Pancreas (tissue), 10 donors: ENCODE results near the gene EXTL2. TPM values are rescaled to one million over a fixed set of nuclear protein-coding genes. Genes with fewer than 3 reads are reported as not detected.
A peak's percentile ranks its signal among the peaks of the same experiment; 100 is the strongest.

ENCODE experiments used
- ATAC-seq, 4 donors: fragments of 200-7000 bp; cut with Tn5 transposase; one replicate each; pipeline versions ENCODE4 v1.8.0 to v1.9.1; 2020; ENCODE audit warnings: mild to moderate bottlenecking in 4 of 4, moderate library complexity in 4 of 4
- DNase-seq, 6 donors: peaks; one replicate each; pipeline ENCODE4 v3.0.0-alpha.2; 2020
- FAIRE-seq: peaks from 2 replicates; lab custom pipeline; 2012; peaks lifted over from hg19 to GRCh38; lab: Jason Lieb, UNC
- H3K27ac ChIP-seq, 4 donors: fragments of 200-600 bp; sonication (generic); 1 replicate in 3 of 4; 2 replicates in 1 of 4; pipeline versions ENCODE4 v1.5.0 to v1.8.0; 2020
- H3K27me3 ChIP-seq, 4 donors: fragments of 200-600 bp; one replicate each; pipeline ENCODE4 v1.8.0; 2021
- H3K36me3 ChIP-seq, 3 donors: fragments of 200-600 bp; sonication (generic) in 1 of 3; one replicate each; pipeline versions ENCODE4 v1.5.0 to v1.8.0; 2020 to 2021
- H3K4me1 ChIP-seq, 3 donors: fragments of 200-600 bp; one replicate each; pipeline ENCODE4 v1.8.0; 2021
- H3K4me3 ChIP-seq, 4 donors: fragments of 200-600 bp; sonication (generic) in 2 of 4; one replicate each; pipeline versions ENCODE4 v1.5.0 to v1.8.0; 2020 to 2021
- H3K9me3 ChIP-seq, 4 donors: fragments of 200-600 bp; one replicate each; pipeline ENCODE4 v1.8.0; 2021
- CTCF ChIP-seq, 4 donors: fragments of 200-600 bp; sonication (generic) in 3 of 4; IDR thresholded peaks; one replicate each; pipeline versions ENCODE4 v1.5.0 to v1.8.0; 2021; ENCODE audit warnings: antibody characterized with exemption in 4 of 4
- WGBS, 2 donors: extraction: QIAGEN DNeasy Blood & Tissue Kit; methylation state at CpG; one replicate each; pipeline ENCODE4 v1.1.7; 2013; 5-methylcytosine and 5-hydroxymethylcytosine counted together
- intact Hi-C, 3 donors: fragments of 100-400 bp; cut with DNase I; formaldehyde crosslinking; loops; one replicate each; pipeline versions ENCODE4 v1.11.1 to v1.14.2; 2022
- polyA plus RNA-seq, 2 donors: library from polyadenylated mRNA; stranded (reverse); fragments of 200-250 nt; gene quantifications; one replicate each; pipeline ENCODE4 v1.2.3, GENCODE V29; 2013
- total RNA-seq, 6 donors: library from RNA; stranded (reverse); fragmentation: NEBNext Ultra II Directional in 4 of 6; extraction: Animal tissue kit (Norgen Biotek cat#: 25700) in 4 of 6; gene quantifications; one replicate each; pipeline versions ENCODE4 v1.2.1 to v1.2.4, GENCODE V29; 2021 to 2023
- donor health status: healthy with polysubstance abuse.
- donor health status: DM: no; HTN: no; CAD: no; lungs with moderate emphysema.
- donor health status: DM: no; HTN: no; CAD: no.
- donor health status: control.
- donor health status: control.
- donor health status: Bipolar disorder and iron deficiency.
- donor health status: DM: yes; HTN: yes; CAD: no.
- donor health status: DM: no; HTN: no; CAD: no.
- donor health status: DM: no; HTN: no; CAD: no.
- donor health status: DM: yes; HTN: yes; CAD: no.

EXTL2 gene
- total and polyA plus RNA-seq, 8 donors: 3.6 to 8.8 (median 6.2) TPM

DNA sequence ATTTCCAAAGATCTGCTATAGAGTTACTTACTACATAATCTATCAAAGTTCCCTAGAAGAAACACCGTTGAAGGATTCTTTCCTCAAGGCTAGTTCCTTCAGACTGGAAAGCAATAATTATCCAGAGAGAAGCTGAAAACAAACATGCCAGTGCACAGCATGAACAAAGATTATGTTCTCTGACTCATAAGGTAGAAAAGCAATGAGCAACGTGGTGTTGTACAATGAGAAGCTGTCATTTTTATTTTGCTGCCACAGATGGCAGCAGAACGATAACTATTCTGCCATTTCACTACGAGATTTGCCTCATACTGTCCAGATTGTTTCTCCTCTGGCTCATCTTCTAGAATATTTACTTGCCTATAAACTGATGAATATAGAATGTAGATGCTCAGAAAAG lies 10.7 kb downstream of the EXTL2 start:
- no peak for TF ChIP-seq CTCF (IDR thresholded peaks at IDR 0.05)
- WGBS, 2 donors: 31 to 35% methylated on average over 4 of the region's 4 CpGs
- no peaks in the 10 kb centered on the region for H3K9me3 ChIP-seq
- FAIRE-seq (no peak), ATAC-seq (peak; percentile 52 to 84 (median 76)), DNase-seq (no peak)
- intact Hi-C loops: no loop called here
- no peak overlapping the region for H3K27ac ChIP-seq
- H3K4me1 ChIP-seq: no peaks in the 10 kb centered on the region
- H3K27me3 ChIP-seq: no peaks in the 10 kb centered on the region
- no peak overlapping the region for H3K4me3 ChIP-seq
- no peaks in the 10 kb centered on the region for H3K36me3 ChIP-seq

DNA sequence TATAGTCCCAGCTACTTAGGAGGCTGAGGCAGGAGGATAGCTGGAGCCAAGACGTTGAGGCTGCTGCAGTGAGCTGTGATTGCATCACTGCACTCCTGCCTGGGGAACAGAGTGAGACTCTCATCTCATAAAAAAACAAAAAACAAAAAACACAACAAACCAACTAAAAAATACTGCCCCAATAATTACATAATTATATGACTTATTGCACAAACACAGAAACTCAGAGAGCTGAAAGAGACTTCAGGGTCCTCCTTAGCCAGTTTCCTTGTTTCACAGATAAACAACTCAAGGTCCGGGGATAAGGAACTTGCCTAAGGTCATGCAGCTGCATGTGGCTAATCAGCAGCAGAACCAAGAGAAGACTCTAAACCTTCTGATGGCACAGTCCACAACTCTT lies 11.9 kb downstream of the EXTL2 start:
- no peaks in the 10 kb centered on the region for H3K9me3 ChIP-seq
- FAIRE-seq: no peak
- peak in 3 of 4 donors; percentile 29 to 69 (median 53) for ATAC-seq
- no peaks in the 10 kb centered on the region for H3K36me3 ChIP-seq
- no peak overlapping the region for H3K27ac ChIP-seq
- no peak for TF ChIP-seq CTCF (IDR thresholded peaks at IDR 0.05)
- WGBS, 2 donors: 40 to 49% methylated on average over 2 of the region's 2 CpGs
- DNase-seq: no peak
- no peaks in the 10 kb centered on the region for H3K4me1 ChIP-seq
- no peak overlapping the region for H3K4me3 ChIP-seq
- no peaks in the 10 kb centered on the region for H3K27me3 ChIP-seq
- intact Hi-C loops: no loop called here

DNA sequence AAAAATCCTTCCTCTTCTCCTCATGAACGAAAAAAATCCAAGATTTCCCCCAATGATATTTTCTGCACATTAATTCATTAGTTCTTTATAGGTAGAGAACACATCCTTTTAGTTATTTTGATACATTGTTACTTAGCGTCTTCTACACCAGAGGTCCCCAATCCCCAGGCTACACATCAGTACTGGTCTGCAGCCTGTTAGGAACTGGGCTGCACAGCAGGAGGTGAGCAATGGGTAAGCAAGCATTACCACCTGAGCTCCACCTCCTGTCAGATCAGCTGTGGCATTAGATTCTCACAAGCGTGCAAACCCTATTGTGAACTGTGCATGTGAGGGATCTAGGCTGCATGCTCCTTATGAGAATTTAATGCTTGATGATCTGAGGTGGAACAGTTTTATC lies 13.0 kb downstream of the EXTL2 start:
- H3K36me3 ChIP-seq: no peaks in the 10 kb centered on the region
- FAIRE-seq: no peak
- ATAC-seq: no peak
- no peaks in the 10 kb centered on the region for H3K4me1 ChIP-seq
- H3K9me3 ChIP-seq: no peaks in the 10 kb centered on the region
- no peak for TF ChIP-seq CTCF (IDR thresholded peaks at IDR 0.05)
- H3K4me3 ChIP-seq: no peak overlapping the region
- DNase-seq: no peak
- intact Hi-C loops: no loop called here
- no peaks in the 10 kb centered on the region for H3K27me3 ChIP-seq
- WGBS, 2 donors: 82 to 85% methylated on average over 3 of the region's 3 CpGs
- H3K27ac ChIP-seq: no peak overlapping the region

GRCh38 chr1:100879422-100879821 lies 15.2 kb downstream of the EXTL2 start:
- Histone ChIP-seq H3K4me3 (no peak overlapping the region), H3K27ac (no peak overlapping the region), H3K4me1 (no peaks in the 10 kb centered on the region), H3K9me3 (no peaks in the 10 kb centered on the region), H3K36me3 (no peaks in the 10 kb centered on the region), H3K27me3 (no peaks in the 10 kb centered on the region)
- FAIRE-seq (no peak), ATAC-seq (no peak), DNase-seq (no peak)
- intact Hi-C loops: no loop called here
- TF ChIP-seq CTCF (IDR thresholded peaks at IDR 0.05): no peak

- no peaks in the 10 kb centered on the region for H3K9me3 ChIP-seq
- no peak overlapping the region for H3K27ac ChIP-seq
- H3K4me1 ChIP-seq: no peaks in the 10 kb centered on the region
- no peaks in the 10 kb centered on the region for H3K36me3 ChIP-seq
- intact Hi-C loops: no loop called here
- H3K27me3 ChIP-seq: no peaks in the 10 kb centered on the region
- DNase-seq (no peak), FAIRE-seq (no peak), ATAC-seq (no peak)
- H3K4me3 ChIP-seq: no peak overlapping the region
- no peak for TF ChIP-seq CTCF (IDR thresholded peaks at IDR 0.05)
Measured at GRCh38 chr1:100876291-100876690, 18.4 kb downstream of the EXTL2 start.
